ENCODE measurements around the gene CDK11B.

DNA sequence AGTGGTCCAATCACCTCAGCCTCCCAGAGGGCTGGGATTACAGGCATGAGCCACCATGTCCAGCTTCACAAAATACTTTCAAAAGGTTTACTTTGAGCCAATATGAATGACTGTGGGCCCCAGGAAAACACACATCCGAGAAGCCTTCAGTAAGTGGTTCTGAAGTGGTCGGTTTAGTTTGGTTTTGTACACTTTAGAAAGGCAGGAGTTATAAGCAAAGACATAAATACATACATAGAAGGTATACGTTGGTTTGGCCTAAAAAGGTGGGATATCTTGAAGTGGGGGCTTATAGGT lies 46.8 kb downstream of the CDK11B start:
- TF ChIP-seq EZH2 (IDR thresholded peaks at IDR 0.05; ENCODE audit: low read depth, low read length, severe bottlenecking) (no peak), RAD21 (IDR thresholded peaks at IDR 0.05 in 1 of 2, conservative IDR thresholded peaks at IDR 0.05 in 1 of 2; ENCODE audit: low read depth in 2 of 2, low read length in 2 of 2) (no peak)
- TF ChIP-seq, protein P1, sequence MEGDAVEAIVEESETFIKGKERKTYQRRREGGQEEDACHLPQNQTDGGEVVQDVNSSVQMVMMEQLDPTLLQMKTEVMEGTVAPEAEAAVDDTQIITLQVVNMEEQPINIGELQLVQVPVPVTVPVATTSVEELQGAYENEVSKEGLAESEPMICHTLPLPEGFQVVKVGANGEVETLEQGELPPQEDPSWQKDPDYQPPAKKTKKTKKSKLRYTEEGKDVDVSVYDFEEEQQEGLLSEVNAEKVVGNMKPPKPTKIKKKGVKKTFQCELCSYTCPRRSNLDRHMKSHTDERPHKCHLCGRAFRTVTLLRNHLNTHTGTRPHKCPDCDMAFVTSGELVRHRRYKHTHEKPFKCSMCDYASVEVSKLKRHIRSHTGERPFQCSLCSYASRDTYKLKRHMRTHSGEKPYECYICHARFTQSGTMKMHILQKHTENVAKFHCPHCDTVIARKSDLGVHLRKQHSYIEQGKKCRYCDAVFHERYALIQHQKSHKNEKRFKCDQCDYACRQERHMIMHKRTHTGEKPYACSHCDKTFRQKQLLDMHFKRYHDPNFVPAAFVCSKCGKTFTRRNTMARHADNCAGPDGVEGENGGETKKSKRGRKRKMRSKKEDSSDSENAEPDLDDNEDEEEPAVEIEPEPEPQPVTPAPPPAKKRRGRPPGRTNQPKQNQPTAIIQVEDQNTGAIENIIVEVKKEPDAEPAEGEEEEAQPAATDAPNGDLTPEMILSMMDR (IDR thresholded peaks at IDR 0.05; ENCODE audit: control extremely low read depth in 1 of 3, insufficient read depth in 1 of 3, low read depth in 1 of 3, low read length in 3 of 3) = no peak
